Transverse colon (tissue), 4 donors: ENCODE data around the gene PVRIG. TPM values are rescaled to one million over a fixed set of nuclear protein-coding genes. Genes with fewer than 3 reads are reported as not detected.
"Not testable (repeated sequence)": the region's sequence is repeated elsewhere in the genome, so short reads cannot be mapped to it uniquely, and the experiment has no call there.

Experiments used
- DNase-seq: peaks from one replicate; pipeline ENCODE4 v3.0.0-alpha.2; 2019
- H3K27ac ChIP-seq, 4 donors: fragments of 200-600 bp; sonication (generic); 2 replicates each; pipeline ENCODE4 v1.5.1; 2016 to 2018; ENCODE audit warnings: inconsistent platforms in 4 of 4
- H3K27me3 ChIP-seq: fragments of 200-600 bp; sonication (generic); 2 replicates; pipeline ENCODE4 v1.5.1; 2017; ENCODE audit warnings: inconsistent platforms
- H3K36me3 ChIP-seq, 4 donors: fragments of 200-600 bp; sonication (generic); 2 replicates each; pipeline ENCODE4 v1.5.1; 2017 to 2019; ENCODE audit warnings: inconsistent platforms in 4 of 4
- H3K4me1 ChIP-seq, 4 donors: fragments of 200-600 bp; sonication (generic); 2 replicates each; pipeline ENCODE4 v1.5.1; 2017 to 2020; ENCODE audit warnings: inconsistent platforms in 4 of 4
- H3K4me3 ChIP-seq, 4 donors: fragments of 200-600 bp; sonication (generic); 1 replicate in 1 of 4; 2 replicates in 3 of 4; pipeline versions ENCODE4 v1.5.1 to v1.6.1; 2017 to 2019; ENCODE audit warnings: inconsistent platforms in 4 of 4
- H3K9me3 ChIP-seq, 2 donors: fragments of 200-600 bp; sonication (generic); 2 replicates each; pipeline ENCODE4 v1.5.1; 2017 to 2019; ENCODE audit warnings: inconsistent platforms in 2 of 2
- CTCF ChIP-seq, 5 experiments: fragments of 200-600 bp in 3 of 5; fragments of 450-650 bp in 2 of 5; sonication (generic) in 3 of 5; IDR thresholded peaks; 1 replicate in 2 of 5; 2 replicates in 3 of 5; pipeline ENCODE4 v1.5.1; 2016 to 2017; ENCODE audit warnings: antibody characterized with exemption in 5 of 5, inconsistent platforms in 3 of 5, mild to moderate bottlenecking in 2 of 5, moderate library complexity in 1 of 5
- EP300 ChIP-seq: sonication (generic); formaldehyde crosslinking; IDR thresholded peaks from one replicate; pipeline ENCODE4 v1.6.1; 2017; ENCODE audit warnings: antibody characterized with exemption, low read depth
- POLR2A ChIP-seq: fragments of 450-650 bp; IDR thresholded peaks from one replicate; pipeline ENCODE4 v1.6.1; 2016; ENCODE audit warnings: antibody characterized with exemption, mild to moderate bottlenecking, moderate library complexity
- POLR2AphosphoS5 ChIP-seq, 3 donors: sonication (generic); formaldehyde crosslinking; IDR thresholded peaks; one replicate each; pipeline ENCODE4 v1.6.1; 2016; ENCODE audit warnings: antibody characterized with exemption in 3 of 3
- WGBS, 2 donors: methylation state at CpG; one replicate each; pipeline ENCODE4 v1.1.5; 2018; ENCODE audit warnings: low coverage in 1 of 2; 5-methylcytosine and 5-hydroxymethylcytosine counted together
- in situ Hi-C, 4 donors: fragments of 200-750 bp; cut with MboI; loops; one replicate each; pipeline versions ENCODE4 v1.15.0 to v1.15.1; 2017; ENCODE audit warnings: low sequenced_read_pairs in 3 of 4, low pct_ligation_motif_present in 1 of 4, low pct_unique_long_range_greater_than_20kb in 1 of 4
- intact Hi-C: fragments of 100-400 bp; cut with DNase I; formaldehyde crosslinking; loops from one replicate; pipeline ENCODE4 v1.15.1; 2023; ENCODE audit warnings: low total_unique reads
- total RNA-seq, 4 donors: library from RNA; depleted of rRNA; stranded (reverse); fragments of >200 nt; gene quantifications; one replicate each; pipeline ENCODE4 v1.1.0, GENCODE V29; 2016

Gene PVRIG
- total RNA-seq, 4 donors from 2014 or later = 2.2 to 4.3 TPM; not detected in 2

GRCh38 chr7:100190048-100190711, 29.6 kb upstream of the PVRIG start:
- no peaks in the 10 kb centered on the region for H3K27me3 ChIP-seq
- DNase-seq = no peak
- peaks cover 0 to 8% (median 2%) of the 10 kb centered on the region in 4 donors for H3K4me1 ChIP-seq
- no peak overlapping the region for H3K27ac ChIP-seq
- H3K36me3 ChIP-seq = no peaks in the 10 kb centered on the region
- H3K4me3 ChIP-seq = no peak overlapping the region
- in situ Hi-C loops = no loop called here
- no peaks in the 10 kb centered on the region for H3K9me3 ChIP-seq
- WGBS, 2 donors = 54 to 58% methylated on average over 4 of the region's 4 CpGs
- no peak for TF ChIP-seq EP300
- peak; percentile 28 to 41 (median 35) for TF ChIP-seq CTCF (IDR thresholded peaks at IDR 0.05)
- intact Hi-C loops = no loop called here

GRCh38 chr7:100191775-100192174, 28.0 kb upstream of the PVRIG start:
- Histone ChIP-seq H3K4me1 (peaks cover 0 to 20% (median 2%) of the 10 kb centered on the region in 4 donors), H3K27ac (peak overlapping the region in 1 of 4 donors; percentile 9), H3K9me3 (no peaks in the 10 kb centered on the region), H3K4me3 (no peak overlapping the region), H3K27me3 (no peaks in the 10 kb centered on the region), H3K36me3 (no peaks in the 10 kb centered on the region)
- in situ Hi-C loops = no loop called here
- intact Hi-C loops = no loop called here
- no peak for DNase-seq
- TF ChIP-seq EP300 = no peak
- 5 to 19% methylated on average over 2 of the region's 2 CpGs for WGBS, 2 donors

GRCh38 chr7:100192281-100192862, 27.4 kb upstream of the PVRIG start:
- H3K9me3 ChIP-seq, in situ Hi-C loops, DNase-seq, H3K4me3 ChIP-seq, H3K27ac ChIP-seq, H3K36me3 ChIP-seq, intact Hi-C loops, H3K27me3 ChIP-seq: not testable (repeated sequence)
- peaks cover 0 to 20% (median 2%) of the 10 kb centered on the region in 4 donors for H3K4me1 ChIP-seq
- 90 to 98% methylated on average over 6 of the region's 6 CpGs for WGBS, 2 donors

GRCh38 chr7:100192969-100193368, 26.8 kb upstream of the PVRIG start:
- TF ChIP-seq CTCF (IDR thresholded peaks at IDR 0.05) = no peak
- no peak for TF ChIP-seq POLR2A
- TF ChIP-seq POLR2AphosphoS5 (IDR thresholded peaks at IDR 0.05) = no peak
- no peak for TF ChIP-seq EP300
- intact Hi-C loops = no loop called here
- WGBS, 2 donors = 79 to 91% methylated on average over 2 to 3 of the region's 3 CpGs

GRCh38 chr7:100195222-100195621, 24.5 kb upstream of the PVRIG start:
- H3K36me3 ChIP-seq = no peaks in the 10 kb centered on the region
- no peak overlapping the region for H3K27ac ChIP-seq
- intact Hi-C loops = no loop called here
- no peaks in the 10 kb centered on the region for H3K27me3 ChIP-seq
- H3K9me3 ChIP-seq = no peaks in the 10 kb centered on the region
- no peak overlapping the region for H3K4me3 ChIP-seq
- in situ Hi-C loops = no loop called here
- WGBS, 2 donors = 63 to 74% methylated on average over 2 of the region's 2 CpGs
- no peak for DNase-seq
- H3K4me1 ChIP-seq = peaks cover 0 to 20% (median 2%) of the 10 kb centered on the region in 4 donors
- TF ChIP-seq POLR2A = no peak
- no peak for TF ChIP-seq CTCF (IDR thresholded peaks at IDR 0.05)
- no peak for TF ChIP-seq POLR2AphosphoS5 (IDR thresholded peaks at IDR 0.05)
- no peak for TF ChIP-seq EP300

More at GRCh38 chr7:100192969-100193368, 26.8 kb upstream of the PVRIG start:
- H3K27me3 ChIP-seq = no peaks in the 10 kb centered on the region
- no peaks in the 10 kb centered on the region for H3K9me3 ChIP-seq
- peaks cover 0 to 20% (median 2%) of the 10 kb centered on the region in 4 donors for H3K4me1 ChIP-seq
- no peak for DNase-seq
- no peak overlapping the region for H3K27ac ChIP-seq
- no peaks in the 10 kb centered on the region for H3K36me3 ChIP-seq
- H3K4me3 ChIP-seq = no peak overlapping the region
- in situ Hi-C loops = no loop called here

GRCh38 chr7:100195901-100196322, 23.8 kb upstream of the PVRIG start:
- H3K4me3 ChIP-seq, DNase-seq, H3K36me3 ChIP-seq, H3K27ac ChIP-seq, intact Hi-C loops, H3K27me3 ChIP-seq, H3K9me3 ChIP-seq, in situ Hi-C loops: not testable (repeated sequence)
- 60 to 87% methylated on average over 1 to 6 of the region's 6 CpGs for WGBS, 2 donors
- peaks cover 0 to 23% (median 5%) of the 10 kb centered on the region in 4 donors for H3K4me1 ChIP-seq
